ENCODE data around the gene RNLS.

- TF ChIP-seq POLR2A (IDR thresholded peaks at IDR 0.05; ENCODE audit: extremely low read depth, insufficient read length) (no peak), CTCF (IDR thresholded peaks at IDR 0.05; ENCODE audit: low read depth, low read length) (no peak)
These were observed 249.9 kb downstream of the RNLS start for GRCh38 chr10:88333248-88333630.
